Lower lobe of right lung (tissue), 2 donors: ENCODE measurements around the gene SREBF2. TPM values are rescaled to one million over a fixed set of nuclear protein-coding genes. Genes with fewer than 3 reads are reported as not detected.
A peak's percentile ranks its signal among the peaks of the same experiment; 100 is the strongest.

Source experiments
- ATAC-seq, 2 donors: fragments of 200-7000 bp; cut with Tn5 transposase; one replicate each; pipeline ENCODE4 v1.9.1; 2020 to 2022; ENCODE audit warnings: mild to moderate bottlenecking in 2 of 2, moderate library complexity in 2 of 2
- DNase-seq: peaks from one replicate; pipeline ENCODE4 v3.0.0-alpha.2; 2020
- H3K27ac ChIP-seq: fragments of 200-600 bp; one replicate; pipeline ENCODE4 v1.8.0; 2022
- H3K27me3 ChIP-seq: fragments of 200-600 bp; one replicate; pipeline ENCODE4 v1.8.0; 2022; ENCODE audit warnings: low read depth
- H3K36me3 ChIP-seq: fragments of 200-600 bp; one replicate; pipeline ENCODE4 v1.8.0; 2022; ENCODE audit warnings: mild to moderate bottlenecking
- H3K4me1 ChIP-seq: fragments of 200-600 bp; one replicate; pipeline ENCODE4 v1.8.0; 2022
- H3K4me3 ChIP-seq: fragments of 200-600 bp; one replicate; pipeline ENCODE4 v1.8.0; 2022; ENCODE audit warnings: mild to moderate bottlenecking
- H3K9me3 ChIP-seq: fragments of 200-600 bp; one replicate; pipeline ENCODE4 v1.8.0; 2022
- intact Hi-C: fragments of 100-400 bp; cut with DNase I; formaldehyde crosslinking; loops from one replicate; pipeline ENCODE4 v1.11.0; 2022
- total RNA-seq: library from RNA; stranded (reverse); fragmentation: NEBNext Ultra II Directional; extraction: Animal tissue kit (Norgen Biotek cat#: 25700); gene quantifications from one replicate; pipeline ENCODE4 v1.2.1, GENCODE V29; 2021
- TF ChIP-seq, protein P1 (sequence below): fragments of 200-600 bp; IDR thresholded peaks from one replicate; pipeline ENCODE4 v1.8.0; 2022; ENCODE audit warnings: antibody characterized with exemption, mild to moderate bottlenecking
- donor health status: DM: no; HTN: yes; CAD: no; lungs with severe emphysema.

SREBF2 gene
- total RNA-seq, 1 donor from 2014 or later = 132 TPM

DNA sequence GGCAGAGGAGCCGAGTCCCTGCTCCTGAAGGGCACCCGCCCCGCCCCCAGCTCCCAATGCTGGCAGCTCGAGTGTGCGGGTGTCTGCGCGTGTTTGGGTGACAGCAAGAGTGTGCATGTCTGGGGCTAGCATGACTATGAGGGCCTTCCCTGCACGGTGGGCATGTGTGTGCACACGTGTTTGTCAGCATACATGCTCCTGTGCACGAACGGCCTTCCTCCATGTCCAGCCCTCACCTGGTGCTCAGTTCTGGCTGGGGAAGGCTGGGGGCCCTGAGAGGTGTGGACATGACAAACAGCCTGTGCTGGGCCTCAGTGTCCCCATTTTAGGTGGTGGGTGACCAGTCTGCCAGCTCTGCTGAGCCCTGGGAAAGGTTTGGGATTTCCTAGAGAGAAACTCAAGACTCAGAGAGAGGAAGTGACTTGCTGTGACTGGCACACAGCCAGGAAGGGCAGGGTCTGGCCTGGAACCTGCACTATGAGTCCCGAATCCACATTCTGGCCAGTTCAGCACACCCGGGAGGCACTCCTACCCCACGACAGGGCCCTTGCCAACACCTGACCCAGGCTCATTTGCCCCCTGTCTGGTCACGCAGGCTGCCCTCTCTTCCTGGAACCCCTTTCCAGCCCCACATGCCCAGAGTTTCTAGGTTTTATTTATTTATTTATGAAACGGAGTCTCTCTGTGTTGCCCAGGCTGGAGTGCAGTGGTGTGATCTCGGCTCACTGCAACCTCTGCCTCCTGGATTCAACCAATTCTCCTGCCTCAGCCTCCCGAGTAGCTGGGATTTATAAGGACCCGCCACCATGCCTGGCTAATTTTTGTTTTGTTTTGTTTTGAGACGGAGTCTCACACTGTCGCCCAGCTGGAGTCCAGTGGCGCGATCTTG lies 85.2 kb downstream of the SREBF2 start:
- H3K4me1 ChIP-seq = peaks cover 40% of the 10 kb centered on the region
- ATAC-seq (peak in 1 of 2 donors; percentile 22), DNase-seq (peak; percentile 72)
- H3K36me3 ChIP-seq = no peaks in the 10 kb centered on the region
- TF ChIP-seq, protein P1, sequence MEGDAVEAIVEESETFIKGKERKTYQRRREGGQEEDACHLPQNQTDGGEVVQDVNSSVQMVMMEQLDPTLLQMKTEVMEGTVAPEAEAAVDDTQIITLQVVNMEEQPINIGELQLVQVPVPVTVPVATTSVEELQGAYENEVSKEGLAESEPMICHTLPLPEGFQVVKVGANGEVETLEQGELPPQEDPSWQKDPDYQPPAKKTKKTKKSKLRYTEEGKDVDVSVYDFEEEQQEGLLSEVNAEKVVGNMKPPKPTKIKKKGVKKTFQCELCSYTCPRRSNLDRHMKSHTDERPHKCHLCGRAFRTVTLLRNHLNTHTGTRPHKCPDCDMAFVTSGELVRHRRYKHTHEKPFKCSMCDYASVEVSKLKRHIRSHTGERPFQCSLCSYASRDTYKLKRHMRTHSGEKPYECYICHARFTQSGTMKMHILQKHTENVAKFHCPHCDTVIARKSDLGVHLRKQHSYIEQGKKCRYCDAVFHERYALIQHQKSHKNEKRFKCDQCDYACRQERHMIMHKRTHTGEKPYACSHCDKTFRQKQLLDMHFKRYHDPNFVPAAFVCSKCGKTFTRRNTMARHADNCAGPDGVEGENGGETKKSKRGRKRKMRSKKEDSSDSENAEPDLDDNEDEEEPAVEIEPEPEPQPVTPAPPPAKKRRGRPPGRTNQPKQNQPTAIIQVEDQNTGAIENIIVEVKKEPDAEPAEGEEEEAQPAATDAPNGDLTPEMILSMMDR = no peak
- H3K27ac ChIP-seq = no peak overlapping the region
- H3K4me3 ChIP-seq = no peak overlapping the region
- intact Hi-C loops = no loop called here
- H3K9me3 ChIP-seq = no peaks in the 10 kb centered on the region
- peaks cover 72% of the 10 kb centered on the region for H3K27me3 ChIP-seq

DNA sequence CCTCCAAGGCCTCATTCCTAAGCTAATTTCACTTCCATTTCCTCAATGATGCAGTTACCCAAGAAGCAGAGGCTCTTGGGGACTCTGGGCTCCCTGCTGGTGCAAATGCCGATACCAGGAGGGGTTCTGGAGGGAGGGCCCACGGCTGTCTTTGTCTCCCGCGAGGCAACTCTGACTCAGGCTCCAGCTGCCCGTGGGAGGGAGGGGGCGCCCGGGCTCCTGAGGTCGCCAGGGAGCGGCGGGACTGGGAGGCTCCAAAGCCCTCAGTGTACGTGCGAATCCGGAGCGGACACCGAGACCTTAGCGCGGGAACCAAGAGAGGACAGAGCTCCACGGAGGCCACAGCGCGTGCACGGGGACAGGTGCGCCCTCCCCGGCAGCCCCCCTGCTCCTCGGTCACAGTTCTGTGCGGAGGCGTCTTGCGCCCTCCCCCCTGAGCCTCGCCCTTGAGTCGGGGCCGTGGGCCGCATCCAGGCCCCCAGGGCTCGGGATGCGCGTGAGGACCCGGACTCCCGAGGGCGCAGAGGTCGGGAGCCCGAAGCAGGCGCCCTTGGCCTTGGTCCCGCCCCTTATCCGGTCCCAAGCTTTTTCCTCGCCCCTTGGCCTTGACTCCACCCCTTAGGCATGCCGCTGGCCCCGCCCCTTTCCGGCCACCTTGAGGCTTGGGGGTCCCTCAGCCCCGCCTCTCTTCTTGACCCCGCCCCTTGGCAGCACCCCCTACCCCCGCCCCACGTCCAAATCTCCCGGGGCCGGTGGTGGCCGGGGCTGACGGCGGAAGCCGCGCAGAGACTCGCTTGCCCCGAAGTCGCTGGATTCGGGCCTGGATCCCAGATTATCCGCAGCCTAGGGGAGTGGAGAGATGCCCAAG lies 86.7 kb downstream of the SREBF2 start:
- intact Hi-C loops = no loop called here
- no peak overlapping the region for H3K27ac ChIP-seq
- H3K4me1 ChIP-seq = peaks cover 40% of the 10 kb centered on the region
- ATAC-seq (peak; percentile 71 to 74), DNase-seq (peak; percentile 74)
- H3K4me3 ChIP-seq = peak overlapping the region; percentile 62
- TF ChIP-seq, protein P1 = no peak
- H3K9me3 ChIP-seq = no peaks in the 10 kb centered on the region
- H3K36me3 ChIP-seq = no peaks in the 10 kb centered on the region
- peaks cover 63% of the 10 kb centered on the region for H3K27me3 ChIP-seq

DNA sequence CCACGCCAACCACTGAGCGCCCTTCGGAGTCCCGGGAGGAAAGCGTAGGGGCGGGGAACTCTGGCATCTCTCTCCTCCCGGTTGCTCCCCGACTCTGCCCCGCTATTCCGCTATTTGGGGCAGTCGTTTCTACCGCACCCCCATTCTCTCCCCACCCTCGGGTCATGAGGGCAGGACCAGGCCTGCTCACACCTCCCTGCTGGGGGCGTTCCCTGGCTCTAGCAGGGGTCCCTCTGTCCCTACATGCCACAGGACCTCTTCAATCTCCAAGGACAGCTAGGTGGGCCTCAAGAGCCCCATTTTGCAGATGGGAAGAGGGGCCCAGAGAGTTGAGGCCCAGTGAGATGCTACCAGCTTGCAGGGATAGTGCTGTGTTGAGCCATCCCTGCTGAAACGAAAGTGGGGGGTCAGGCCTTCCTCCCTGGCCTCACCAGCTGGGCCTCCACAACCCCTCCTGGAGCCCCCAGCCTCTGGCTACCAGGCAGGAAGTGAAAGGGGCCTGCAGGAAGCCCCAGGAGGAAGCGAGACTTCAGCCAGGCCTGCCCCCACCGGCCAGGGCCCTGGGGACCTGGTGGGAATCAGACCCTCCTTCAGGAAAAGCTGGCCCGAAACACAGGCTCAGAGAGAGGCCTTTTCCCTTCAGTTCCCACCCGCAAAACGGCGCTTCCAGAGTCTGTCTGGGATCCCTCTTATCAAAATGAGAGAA lies 87.5 kb downstream of the SREBF2 start:
- ATAC-seq = peak in 1 of 2 donors; percentile 2
- Histone ChIP-seq H3K27me3 (peaks cover 63% of the 10 kb centered on the region), H3K9me3 (no peaks in the 10 kb centered on the region), H3K4me1 (peaks cover 34% of the 10 kb centered on the region), H3K4me3 (peak overlapping the region; percentile 62), H3K36me3 (no peaks in the 10 kb centered on the region), H3K27ac (no peak overlapping the region)
- no peak for DNase-seq
- TF ChIP-seq, protein P1 = no peak
- intact Hi-C loops = no loop called here

DNA sequence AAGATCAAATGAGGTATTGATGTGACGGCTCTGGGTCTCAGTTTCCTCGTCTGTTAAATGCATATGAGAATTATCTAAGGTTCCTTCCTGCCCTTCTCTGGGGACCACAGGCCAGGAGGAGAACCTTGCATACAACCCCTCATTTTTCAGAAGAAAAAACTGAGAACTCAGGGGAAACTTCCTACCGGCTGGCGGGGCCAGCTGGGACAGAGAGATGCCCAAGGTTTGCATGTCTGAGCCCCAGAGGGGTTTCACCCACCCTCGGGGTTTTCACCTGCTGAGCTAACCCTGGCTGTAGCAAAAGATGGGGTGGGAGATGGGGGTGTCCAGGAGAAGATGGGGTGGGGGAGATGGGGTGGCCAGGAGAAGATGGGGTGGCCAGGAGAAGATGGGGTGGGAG lies 89.4 kb downstream of the SREBF2 start:
- ATAC-seq = no peak
- DNase-seq = no peak
- intact Hi-C loops = no loop called here
- Histone ChIP-seq H3K9me3 (no peaks in the 10 kb centered on the region), H3K27ac (no peak overlapping the region), H3K36me3 (no peaks in the 10 kb centered on the region), H3K27me3 (peaks cover 62% of the 10 kb centered on the region), H3K4me1 (peaks cover 38% of the 10 kb centered on the region), H3K4me3 (no peak overlapping the region)
- TF ChIP-seq, protein P1 = no peak

DNA sequence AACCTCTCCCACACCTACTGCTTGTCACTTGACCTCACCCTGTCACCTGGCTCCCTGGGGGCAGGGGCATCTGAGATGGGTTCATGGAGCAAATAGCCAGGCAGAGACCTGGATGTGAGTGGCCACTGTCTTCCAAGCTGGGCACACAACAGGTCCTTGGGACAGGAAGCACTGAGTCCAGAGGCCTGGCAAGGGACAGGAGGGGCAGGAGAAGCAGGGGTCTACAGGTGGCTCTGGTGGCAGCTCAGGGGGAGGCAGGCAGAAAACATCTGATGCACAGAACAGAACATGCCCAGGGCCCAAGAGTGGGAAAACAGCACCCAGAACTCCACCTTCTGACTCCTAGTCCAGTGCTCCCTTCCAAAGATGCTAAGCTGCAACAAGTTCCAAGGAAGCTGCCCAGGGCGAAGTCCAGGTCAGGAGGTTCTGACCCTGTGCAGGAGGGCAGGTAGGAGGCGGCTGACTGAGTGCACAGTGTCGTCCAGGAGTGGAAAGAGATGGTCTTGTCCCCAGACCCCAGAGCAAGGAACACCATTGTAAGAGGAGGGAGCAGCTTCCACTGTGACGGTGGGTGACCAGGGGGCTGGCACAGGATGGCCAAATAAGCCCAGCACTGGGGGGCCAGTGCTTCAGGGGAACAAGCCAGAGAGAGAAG lies 90.2 kb downstream of the SREBF2 start:
- H3K4me1 ChIP-seq = peaks cover 32% of the 10 kb centered on the region
- no peak for DNase-seq
- H3K9me3 ChIP-seq = no peaks in the 10 kb centered on the region
- intact Hi-C loops = no loop called here
- H3K27ac ChIP-seq = no peak overlapping the region
- ATAC-seq = no peak
- TF ChIP-seq, protein P1 = no peak
- peaks cover 55% of the 10 kb centered on the region for H3K27me3 ChIP-seq
- H3K4me3 ChIP-seq = no peak overlapping the region
- H3K36me3 ChIP-seq = no peaks in the 10 kb centered on the region
